ENCODE data around the gene PIWIL1.

Gene PIWIL1
- total RNA-seq, result 0 to 0.06 reads per million in 2 experiments

DNA sequence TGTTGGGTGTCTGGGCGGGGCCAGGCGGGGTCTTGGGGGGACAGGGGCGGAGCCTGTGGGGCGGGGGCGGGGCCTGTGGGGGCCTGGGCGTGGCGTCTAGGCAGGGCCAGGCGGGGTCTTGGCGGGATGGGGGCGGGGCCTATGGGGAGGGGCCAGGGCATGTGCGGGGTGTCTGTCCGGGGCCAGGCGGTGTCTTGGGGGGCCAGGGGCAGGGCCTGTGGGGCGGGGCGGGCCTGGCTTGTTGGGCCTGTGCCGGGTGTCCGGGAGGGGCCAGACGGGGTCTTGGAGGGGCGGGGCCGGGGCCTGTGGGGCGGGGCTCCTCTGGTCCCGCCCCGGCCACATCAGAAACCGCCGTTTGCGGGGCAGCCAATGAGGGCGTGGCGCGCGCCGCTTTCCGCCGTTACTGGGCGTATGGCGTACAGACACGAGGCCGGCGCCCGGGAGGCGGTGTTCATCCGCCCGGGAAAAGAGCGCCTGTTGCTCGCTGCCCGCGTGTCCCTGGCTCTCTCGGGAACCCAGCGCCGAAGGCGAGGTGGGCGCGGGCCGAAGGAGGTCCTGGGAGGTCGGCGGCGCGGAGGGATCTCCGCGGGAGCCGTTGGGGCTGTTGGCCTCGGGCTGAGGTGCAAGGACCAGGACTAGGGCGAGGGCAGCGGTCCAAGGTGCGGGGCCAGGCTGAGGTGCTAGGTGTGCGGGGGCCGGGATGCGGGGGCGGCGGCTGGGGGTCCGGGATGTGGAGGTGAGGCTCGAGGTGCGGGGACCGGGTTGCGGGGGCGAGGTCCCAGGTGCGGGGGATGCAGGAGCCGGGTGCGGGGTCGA, at the start of gene PIWIL1:
Gene PIWIL1 (plus strand): TSS at position 400 of the 816 bp plus-strand sequence. CDS start 4,705 bp downstream, outside the sequence.
- no peak for DNase-seq (ENCODE audit: low read depth)

- DNase-seq (ENCODE audit: low read depth), result no peak
These were observed 49.5 kb upstream of the PIWIL1 start for GRCh38 chr12:130288206-130288605.

- no peak for DNase-seq (ENCODE audit: low read depth)
These were observed 49.0 kb upstream of the PIWIL1 start for GRCh38 chr12:130288691-130289090.

DNA sequence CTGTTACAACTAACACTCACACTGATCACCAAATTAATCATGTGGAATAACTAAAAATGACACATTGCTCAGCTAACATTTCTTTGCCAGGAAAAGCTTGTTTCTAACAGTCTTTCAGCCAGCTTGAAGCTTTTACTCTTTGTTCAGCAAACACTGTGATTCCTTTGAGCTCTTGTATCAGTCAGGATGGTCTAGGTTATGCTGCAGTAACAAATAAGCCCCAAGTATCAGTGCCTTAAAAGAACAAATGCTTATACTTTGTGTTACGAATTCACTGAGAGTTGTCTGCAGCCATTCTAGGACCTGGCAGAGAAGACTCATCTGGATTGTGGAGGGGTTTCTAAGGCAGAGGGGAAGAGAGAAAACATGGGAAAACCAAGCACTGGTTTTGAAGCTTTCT, 47.6 kb upstream of the PIWIL1 start:
- no peak for DNase-seq (ENCODE audit: low read depth)

- no peak for DNase-seq (ENCODE audit: low read depth)
These were observed 39.2 kb upstream of the PIWIL1 start for GRCh38 chr12:130298322-130299021.

- DNase-seq (ENCODE audit: low read depth), result no peak
These were observed 38.1 kb upstream of the PIWIL1 start for GRCh38 chr12:130299574-130299973.

GRCh38 chr12:130300090-130300489, 37.6 kb upstream of the PIWIL1 start:
- DNase-seq (ENCODE audit: low read depth), result no peak

DNA sequence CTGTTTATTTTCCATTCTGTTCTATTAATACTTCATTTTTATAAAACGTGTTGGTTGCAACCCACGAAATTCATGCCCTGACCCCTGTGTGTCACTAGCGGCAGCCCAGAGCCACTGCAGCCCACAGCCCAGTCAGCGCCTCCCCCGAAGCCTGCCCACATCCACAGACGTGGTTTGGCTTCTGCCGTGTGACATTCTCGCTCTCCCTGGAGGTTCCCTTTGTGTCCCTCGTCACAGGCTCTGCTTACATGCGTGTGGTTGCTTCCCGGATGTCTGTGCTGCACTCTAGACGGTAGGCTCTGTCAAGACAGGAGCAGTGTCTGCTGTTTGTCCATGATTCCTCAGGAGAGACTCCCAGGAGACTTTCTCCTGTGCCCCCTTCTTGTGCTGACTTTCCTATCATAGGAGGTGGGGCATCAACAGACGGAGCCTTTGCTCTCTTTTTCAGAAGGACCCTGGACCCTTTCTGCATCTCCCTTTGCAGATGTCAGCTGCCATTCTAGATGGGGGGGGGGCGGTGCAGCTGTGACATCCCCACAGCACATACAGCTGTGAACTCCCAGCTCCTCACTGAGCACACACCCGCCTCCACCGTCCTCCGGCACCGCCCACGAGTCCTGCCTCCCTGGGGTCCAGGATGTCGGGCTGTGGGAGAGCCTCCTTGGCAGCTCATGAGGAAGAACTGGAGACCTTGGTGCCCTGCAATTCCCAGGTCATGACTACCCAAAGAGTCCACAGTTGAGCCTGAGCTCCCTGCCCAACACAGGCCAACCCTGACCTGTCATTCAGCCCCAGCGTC, 36.8 kb upstream of the PIWIL1 start:
- no peak for DNase-seq (ENCODE audit: low read depth)

- DNase-seq (ENCODE audit: low read depth), result no peak
These were observed 36.1 kb upstream of the PIWIL1 start for GRCh38 chr12:130301559-130301958.

GRCh38 chr12:130303781-130304180, 33.9 kb upstream of the PIWIL1 start:
- DNase-seq (ENCODE audit: low read depth), result no peak

- DNase-seq (ENCODE audit: low read depth), result no peak
These were observed 29.8 kb upstream of the PIWIL1 start for GRCh38 chr12:130307859-130308258.

- no peak for DNase-seq (ENCODE audit: low read depth)
These were observed 29.3 kb upstream of the PIWIL1 start for GRCh38 chr12:130308393-130308792.

DNA sequence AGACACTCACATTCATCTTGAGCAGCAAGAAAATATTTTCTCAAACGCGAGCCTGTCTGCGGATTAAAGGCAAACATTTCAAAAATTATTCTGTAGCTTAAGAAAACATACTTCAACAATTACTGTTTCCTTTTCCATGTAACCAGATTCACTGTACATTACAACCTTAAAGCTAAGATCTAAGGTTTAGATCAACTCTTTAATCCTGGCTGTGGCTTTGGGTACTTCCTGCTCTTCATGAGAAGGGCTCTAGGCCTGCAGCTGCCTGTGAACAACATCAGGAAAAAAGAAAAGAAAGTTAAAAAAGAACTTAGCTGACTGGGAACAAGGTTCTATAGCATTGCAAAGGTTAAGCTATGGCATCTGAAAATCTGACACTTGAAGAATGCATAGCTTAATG, 21.4 kb upstream of the PIWIL1 start:
- DNase-seq (ENCODE audit: low read depth), result no peak

DNA sequence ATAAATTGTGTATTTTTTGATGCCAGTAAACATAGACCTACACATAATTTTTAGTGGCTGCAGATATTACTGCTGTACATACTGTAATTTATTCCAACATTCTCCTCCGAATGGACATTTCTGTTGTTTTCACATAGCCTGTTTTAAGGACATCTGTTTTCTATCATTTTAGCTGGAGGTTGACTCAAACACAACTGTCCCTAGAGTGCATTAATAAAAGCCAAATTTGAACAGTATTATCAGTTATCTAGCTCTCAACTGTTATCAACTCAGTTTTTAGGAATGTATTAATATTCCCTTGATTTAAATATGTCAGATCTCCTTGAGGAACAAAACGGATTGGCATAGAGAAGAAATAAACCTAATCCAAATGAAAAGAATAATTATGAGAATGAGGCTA, 17.2 kb upstream of the PIWIL1 start:
- no peak for DNase-seq (ENCODE audit: low read depth)

- no peak for DNase-seq (ENCODE audit: low read depth)
These were observed 15.4 kb upstream of the PIWIL1 start for GRCh38 chr12:130322263-130322662.

- DNase-seq (ENCODE audit: low read depth), result no peak
These were observed 7.0 kb upstream of the PIWIL1 start for GRCh38 chr12:130330685-130331084.

GRCh38 chr12:130331146-130331545, 6.5 kb upstream of the PIWIL1 start:
- DNase-seq (ENCODE audit: low read depth), result no peak

- no peak for DNase-seq (ENCODE audit: low read depth)
These were observed 4.3 kb upstream of the PIWIL1 start for GRCh38 chr12:130333341-130333740.

GRCh38 chr12:130334399-130334798, 3.3 kb upstream of the PIWIL1 start:
- DNase-seq (ENCODE audit: low read depth), result no peak

GRCh38 chr12:130334937-130335336, 2.8 kb upstream of the PIWIL1 start:
- DNase-seq (ENCODE audit: low read depth), result no peak

- no peak for DNase-seq (ENCODE audit: low read depth)
These were observed 1.9 kb upstream of the PIWIL1 start for GRCh38 chr12:130335517-130336392.

Data from T follicular helper cell (primary cell).